NCI-H524 (cell line): ENCODE results near the gene ATRIP.

Experiments used
- DNase-seq, 2 experiments: peaks; one replicate each; lab custom pipeline; 2025; lab: John Stamatoyannopoulos, UW

The ATRIP gene

GRCh38 chr3:48410205-48411040, 36.1 kb upstream of the ATRIP start:
- no peak for DNase-seq

GRCh38 chr3:48411041-48411588, 35.4 kb upstream of the ATRIP start:
- no peak for DNase-seq

- DNase-seq, result no peak
Measured at GRCh38 chr3:48411606-48412374, 34.7 kb upstream of the ATRIP start.

- DNase-seq, result no peak
Measured at GRCh38 chr3:48412375-48413001, 34.0 kb upstream of the ATRIP start.

DNA sequence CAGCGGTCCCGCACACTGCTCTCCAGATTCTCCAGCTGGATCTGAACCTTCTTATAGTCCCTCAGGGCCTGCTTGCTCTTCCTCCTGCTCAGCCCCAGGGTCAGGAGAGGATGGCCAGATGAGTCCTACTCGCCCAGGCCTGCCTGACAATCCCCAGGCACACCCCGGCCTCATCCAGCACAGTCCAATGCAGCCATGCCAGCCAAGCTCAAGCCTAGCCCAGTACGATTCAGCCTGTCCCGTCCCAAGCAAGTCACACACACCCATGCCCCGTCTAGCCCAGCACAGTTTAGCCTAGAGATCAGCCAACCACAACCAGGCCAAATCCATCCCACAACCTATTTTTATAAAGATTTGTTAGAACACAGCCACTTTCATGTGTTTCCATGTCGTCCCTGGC, 33.5 kb upstream of the ATRIP start:
- DNase-seq, result no peak

DNA sequence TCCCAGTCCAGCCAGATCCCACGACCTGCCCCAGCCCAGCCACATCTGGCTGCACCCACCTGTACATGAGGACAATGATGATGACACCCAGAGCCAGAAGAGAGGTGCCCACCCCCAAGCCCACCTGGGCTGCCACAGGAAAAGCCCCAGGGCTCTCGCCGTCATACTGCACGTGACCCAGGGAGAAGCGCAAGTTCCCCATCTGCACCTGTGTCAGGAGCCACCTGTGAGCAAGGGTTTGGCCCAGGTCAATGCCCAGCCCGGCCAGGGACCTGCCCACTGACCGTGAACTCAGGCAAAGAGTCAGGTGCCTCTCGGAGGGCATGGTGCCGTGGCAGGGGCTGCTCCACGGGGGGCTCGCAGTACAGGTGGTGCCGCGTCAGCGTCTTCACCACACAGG, 32.9 kb upstream of the ATRIP start:
- no peak for DNase-seq

GRCh38 chr3:48414376-48415250, 31.9 kb upstream of the ATRIP start:
- DNase-seq, result no peak

DNA sequence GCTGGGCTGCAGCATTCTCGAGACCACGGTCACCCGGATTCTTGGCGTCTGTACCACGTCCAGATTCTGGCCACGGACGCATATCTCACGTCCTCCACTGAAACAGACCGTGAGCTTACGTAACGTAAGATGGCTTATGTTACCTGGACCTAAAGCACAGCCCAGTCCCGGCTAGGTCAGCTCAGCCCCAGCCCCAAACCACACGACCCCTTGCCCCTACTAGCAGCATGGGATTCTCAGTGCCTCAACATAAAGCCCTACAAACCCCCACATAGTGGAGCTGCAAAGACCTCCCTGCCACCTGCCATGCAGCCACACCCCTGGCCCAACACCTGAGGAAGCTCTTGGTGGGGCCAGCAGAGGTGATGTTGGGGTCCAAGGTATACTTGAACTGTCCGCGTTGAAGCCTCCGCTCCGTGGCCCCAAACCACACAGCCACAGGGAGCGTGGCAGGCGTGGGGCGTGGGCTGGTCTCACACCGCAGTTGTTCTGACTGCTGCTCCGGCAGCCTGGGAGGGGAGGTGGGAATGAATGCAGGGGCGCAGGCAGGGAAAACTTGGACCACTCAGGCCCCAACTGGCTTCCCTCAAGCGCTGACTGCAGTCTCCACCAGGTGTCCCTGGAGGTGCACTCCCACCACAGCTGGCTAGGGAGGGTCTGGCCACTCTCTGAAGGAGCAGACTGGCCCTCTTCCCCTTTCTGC, 31.1 kb upstream of the ATRIP start:
- DNase-seq, result no peak

- no peak for DNase-seq
Measured at GRCh38 chr3:48416091-48416505, 30.4 kb upstream of the ATRIP start.

GRCh38 chr3:48416546-48416945, 30.0 kb upstream of the ATRIP start:
- DNase-seq, result no peak

GRCh38 chr3:48417529-48418108, 28.9 kb upstream of the ATRIP start:
- DNase-seq, result no peak

- no peak for DNase-seq
Measured at GRCh38 chr3:48418140-48418539, 28.4 kb upstream of the ATRIP start.

GRCh38 chr3:48418651-48419050, 27.9 kb upstream of the ATRIP start:
- no peak for DNase-seq

DNA sequence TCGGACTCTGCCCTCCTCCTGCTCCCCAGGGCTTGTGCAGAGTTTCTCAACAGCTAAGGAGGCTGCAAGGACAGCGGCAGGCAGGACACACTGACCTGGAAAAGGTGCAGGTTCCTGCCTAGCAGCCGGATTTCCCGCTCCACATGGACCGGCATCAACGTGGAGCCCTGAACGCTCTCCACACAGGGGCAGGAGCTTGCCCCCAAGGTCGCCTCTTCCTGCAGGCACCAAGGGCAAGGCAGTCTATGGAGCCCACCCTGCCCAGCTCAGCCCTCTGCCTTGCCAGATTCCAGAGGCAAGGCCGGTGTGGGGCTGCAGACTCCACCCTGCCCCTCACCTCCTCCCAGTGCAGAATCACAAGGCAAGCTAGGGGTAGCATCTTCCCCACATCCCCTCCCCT, 27.4 kb upstream of the ATRIP start:
- no peak for DNase-seq

GRCh38 chr3:48419597-48419996, 26.9 kb upstream of the ATRIP start:
- DNase-seq, result no peak

GRCh38 chr3:48420561-48420960, 26.0 kb upstream of the ATRIP start:
- DNase-seq, result no peak

DNA sequence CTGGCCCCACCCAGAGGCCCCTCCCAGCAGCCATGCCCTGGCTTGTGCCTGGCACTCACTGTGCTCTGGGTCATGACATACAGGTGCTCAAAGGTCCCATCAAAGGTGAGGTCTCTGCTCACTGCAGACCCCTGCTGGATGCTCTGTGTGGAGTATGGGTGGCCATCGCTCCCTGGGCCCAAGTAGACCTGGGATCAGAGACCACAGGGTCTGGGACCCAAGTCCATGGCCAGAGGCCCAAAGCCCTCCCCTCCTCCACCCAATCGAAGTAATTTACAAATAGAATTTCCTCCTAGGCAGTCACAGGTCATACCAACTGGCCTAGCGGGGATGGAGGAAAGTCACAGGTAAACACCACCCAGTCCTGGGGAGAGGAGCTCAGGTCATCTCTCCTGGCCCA, 24.3 kb upstream of the ATRIP start:
- no peak for DNase-seq

DNA sequence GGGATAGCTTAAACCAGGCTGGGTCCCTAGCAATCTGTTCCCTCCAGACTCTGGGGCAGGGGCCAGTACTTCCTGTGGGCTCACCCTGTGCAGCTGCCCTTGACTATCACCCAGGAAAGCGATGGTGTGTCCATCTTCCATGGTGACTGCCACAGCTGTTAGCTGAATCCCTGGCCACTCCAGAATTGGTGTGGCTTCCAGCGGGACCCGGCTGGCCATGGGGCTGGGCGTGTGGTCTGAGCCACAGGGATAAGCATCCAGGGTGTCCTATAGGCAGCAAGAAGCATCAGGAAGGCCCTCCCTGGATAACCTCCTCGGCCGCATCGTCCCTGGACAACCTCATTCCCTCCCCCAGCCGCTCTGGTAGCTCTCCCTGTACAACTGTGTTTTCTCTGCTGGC, 23.9 kb upstream of the ATRIP start:
- no peak for DNase-seq

DNA sequence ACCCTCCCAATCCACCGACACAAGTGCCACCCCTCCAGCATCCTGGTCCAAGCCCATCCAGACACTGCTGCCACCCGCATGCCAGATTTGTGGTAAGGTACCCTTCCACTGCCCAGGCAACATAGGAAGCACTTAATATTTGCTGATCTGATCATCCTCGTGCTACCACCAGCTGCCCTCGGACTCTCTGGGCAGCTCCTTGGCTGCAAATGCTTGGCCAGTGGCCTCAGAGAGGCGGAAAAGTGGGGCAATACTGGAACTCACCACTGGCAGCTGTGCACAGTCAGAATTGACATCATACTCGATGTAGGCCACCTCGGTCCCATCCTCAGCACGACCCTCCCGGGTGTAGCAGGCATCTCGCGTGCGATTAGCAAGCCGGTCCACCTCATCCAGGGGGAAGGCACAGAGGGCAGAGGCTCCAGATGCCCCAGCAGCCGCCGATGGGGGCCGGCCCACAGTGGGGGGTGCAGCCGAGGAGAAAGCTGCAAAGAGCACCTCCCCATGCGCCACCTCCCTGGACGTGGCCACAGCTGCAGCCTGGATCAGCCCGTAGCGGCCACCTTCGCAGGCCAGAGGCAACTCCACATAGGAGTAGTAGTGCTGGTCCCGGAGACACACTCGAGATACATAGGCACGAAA, 23.2 kb upstream of the ATRIP start:
- no peak for DNase-seq
